SH-SY5Y (cell line): ENCODE data around the gene TSPAN11.

Experiments
- GATA2 ChIP-seq: IDR thresholded peaks from 2 replicates; pipeline ENCODE4 v1.6.1; 2011; ENCODE audit warnings: mild to moderate bottlenecking, low read depth, low read length
- GATA3 ChIP-seq: IDR thresholded peaks from 2 replicates; pipeline ENCODE4 v1.6.1; 2011; ENCODE audit warnings: low read depth, mild to moderate bottlenecking, low read length, moderate library complexity

GRCh38 chr12:31021181-31021580 lies 94.6 kb downstream of the TSPAN11 start:
- no peak for TF ChIP-seq GATA2
- no peak for TF ChIP-seq GATA3
